ENCODE data around the gene CCDC74A. TPM values are rescaled to one million over a fixed set of nuclear protein-coding genes. Genes with fewer than 3 reads are reported as not detected.
"Not testable (repeated sequence)": the region's sequence is repeated elsewhere in the genome, so short reads cannot be mapped to it uniquely, and the experiment has no call there.

CCDC74A gene
- total RNA-seq, 1 experiment from 2014 or later: 6.5 TPM

DNA sequence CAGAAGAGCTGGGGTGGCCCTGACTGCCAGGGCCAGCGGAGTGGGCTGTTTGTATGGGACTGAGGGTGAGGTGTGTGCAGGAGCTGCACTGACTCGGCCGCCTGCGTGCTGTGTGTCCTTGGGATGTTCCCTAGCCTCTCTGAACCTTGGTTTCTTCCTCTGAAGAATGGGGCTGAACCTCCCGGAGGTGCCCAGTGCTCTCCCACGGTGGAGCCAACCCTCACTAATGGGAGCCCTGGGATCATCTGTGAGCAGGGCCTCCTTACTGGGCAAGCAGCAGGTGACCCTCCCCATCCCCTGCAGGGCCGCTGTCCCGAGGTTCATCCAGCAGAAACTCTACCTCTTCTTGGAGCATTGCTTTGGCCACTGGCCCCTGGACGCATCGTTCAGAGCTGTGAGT is 11.7 kb upstream of the CCDC74A start:
- Histone ChIP-seq H3K9me2 (replicated peaks; ENCODE audit: low read length) (no peaks in the 10 kb centered on the region), H3K4me2 (ENCODE audit: low read length) (no peak overlapping the region), H3K4me3 (ENCODE audit: low read length) (no peak overlapping the region), H3K9ac (ENCODE audit: low read length) (no peak overlapping the region), H3K9me3 (ENCODE audit: low read length) (no peaks in the 10 kb centered on the region), H3K36me3 (ENCODE audit: low read depth, low read length) (no peaks in the 10 kb centered on the region), H3K27me3 (ENCODE audit: low read length) (no peaks in the 10 kb centered on the region), H3K4me1 (ENCODE audit: insufficient read depth, low read length) (no peaks in the 10 kb centered on the region), H3K27ac (ENCODE audit: low read length) (no peak overlapping the region), H2AFZ (ENCODE audit: low read length) (no peak overlapping the region), H3F3A (ENCODE audit: low read length, unreplicated experiment) (no peaks in the 10 kb centered on the region), H3K79me2 (ENCODE audit: low read length) (no peaks in the 10 kb centered on the region), H4K20me1 (ENCODE audit: low read length) (no peaks in the 10 kb centered on the region)
- TF ChIP-seq, protein P1, sequence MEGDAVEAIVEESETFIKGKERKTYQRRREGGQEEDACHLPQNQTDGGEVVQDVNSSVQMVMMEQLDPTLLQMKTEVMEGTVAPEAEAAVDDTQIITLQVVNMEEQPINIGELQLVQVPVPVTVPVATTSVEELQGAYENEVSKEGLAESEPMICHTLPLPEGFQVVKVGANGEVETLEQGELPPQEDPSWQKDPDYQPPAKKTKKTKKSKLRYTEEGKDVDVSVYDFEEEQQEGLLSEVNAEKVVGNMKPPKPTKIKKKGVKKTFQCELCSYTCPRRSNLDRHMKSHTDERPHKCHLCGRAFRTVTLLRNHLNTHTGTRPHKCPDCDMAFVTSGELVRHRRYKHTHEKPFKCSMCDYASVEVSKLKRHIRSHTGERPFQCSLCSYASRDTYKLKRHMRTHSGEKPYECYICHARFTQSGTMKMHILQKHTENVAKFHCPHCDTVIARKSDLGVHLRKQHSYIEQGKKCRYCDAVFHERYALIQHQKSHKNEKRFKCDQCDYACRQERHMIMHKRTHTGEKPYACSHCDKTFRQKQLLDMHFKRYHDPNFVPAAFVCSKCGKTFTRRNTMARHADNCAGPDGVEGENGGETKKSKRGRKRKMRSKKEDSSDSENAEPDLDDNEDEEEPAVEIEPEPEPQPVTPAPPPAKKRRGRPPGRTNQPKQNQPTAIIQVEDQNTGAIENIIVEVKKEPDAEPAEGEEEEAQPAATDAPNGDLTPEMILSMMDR (conservative IDR thresholded peaks at IDR 0.05; ENCODE audit: low read depth, low read length): no peak
- intact Hi-C loops (cut with micrococcal nuclease): no loop called here
- ChIA-PET CTCF (no interaction called here), POLR2A (ENCODE audit: unreplicated experiment) (no interaction called here)
- BruUV-seq (replicated peaks): no TSS peak
- DNase-seq (no peak), ATAC-seq (no peak)

DNA sequence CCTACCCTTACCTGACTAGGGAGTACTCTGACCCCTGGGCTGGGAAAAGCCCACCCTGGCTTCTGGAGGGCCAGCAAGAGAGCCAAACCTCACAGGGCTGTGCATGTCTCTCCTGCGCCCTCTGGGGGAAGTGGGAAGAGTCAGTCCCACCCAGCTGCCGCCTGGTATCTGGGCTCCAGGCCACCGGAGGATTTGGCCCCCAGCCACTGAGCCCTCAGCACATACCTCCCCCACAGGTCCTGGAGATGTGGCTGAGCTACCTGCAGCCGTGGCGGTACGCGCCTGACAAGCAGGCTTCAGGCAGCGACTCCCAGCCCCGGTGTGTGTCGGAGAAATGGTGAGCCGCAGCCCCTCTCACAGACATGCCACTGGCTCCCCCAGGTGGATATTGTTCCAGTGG is 11.1 kb upstream of the CCDC74A start:
- TF ChIP-seq, protein P1 (conservative IDR thresholded peaks at IDR 0.05; ENCODE audit: low read depth, low read length): peak; percentile 32; the same call in 1 of the 2 replicates
- H3K9me2 ChIP-seq (replicated peaks; ENCODE audit: low read length); H3K79me2 ChIP-seq (ENCODE audit: low read length); H3K4me1 ChIP-seq (ENCODE audit: insufficient read depth, low read length); H3K27ac ChIP-seq (ENCODE audit: low read length); H3K9ac ChIP-seq (ENCODE audit: low read length); H3K9me3 ChIP-seq (ENCODE audit: low read length); intact Hi-C loops (cut with micrococcal nuclease); H4K20me1 ChIP-seq (ENCODE audit: low read length); POLR2A ChIA-PET (ENCODE audit: unreplicated experiment); H3K4me3 ChIP-seq (ENCODE audit: low read length); H2AFZ ChIP-seq (ENCODE audit: low read length); H3K36me3 ChIP-seq (ENCODE audit: low read depth, low read length); H3F3A ChIP-seq (ENCODE audit: low read length, unreplicated experiment); H3K4me2 ChIP-seq (ENCODE audit: low read length); H3K27me3 ChIP-seq (ENCODE audit: low read length); DNase-seq; CTCF ChIA-PET; BruUV-seq (replicated peaks): not testable (repeated sequence)
- peak; percentile 21; the same call in 1 of the 2 replicates for ATAC-seq

DNA sequence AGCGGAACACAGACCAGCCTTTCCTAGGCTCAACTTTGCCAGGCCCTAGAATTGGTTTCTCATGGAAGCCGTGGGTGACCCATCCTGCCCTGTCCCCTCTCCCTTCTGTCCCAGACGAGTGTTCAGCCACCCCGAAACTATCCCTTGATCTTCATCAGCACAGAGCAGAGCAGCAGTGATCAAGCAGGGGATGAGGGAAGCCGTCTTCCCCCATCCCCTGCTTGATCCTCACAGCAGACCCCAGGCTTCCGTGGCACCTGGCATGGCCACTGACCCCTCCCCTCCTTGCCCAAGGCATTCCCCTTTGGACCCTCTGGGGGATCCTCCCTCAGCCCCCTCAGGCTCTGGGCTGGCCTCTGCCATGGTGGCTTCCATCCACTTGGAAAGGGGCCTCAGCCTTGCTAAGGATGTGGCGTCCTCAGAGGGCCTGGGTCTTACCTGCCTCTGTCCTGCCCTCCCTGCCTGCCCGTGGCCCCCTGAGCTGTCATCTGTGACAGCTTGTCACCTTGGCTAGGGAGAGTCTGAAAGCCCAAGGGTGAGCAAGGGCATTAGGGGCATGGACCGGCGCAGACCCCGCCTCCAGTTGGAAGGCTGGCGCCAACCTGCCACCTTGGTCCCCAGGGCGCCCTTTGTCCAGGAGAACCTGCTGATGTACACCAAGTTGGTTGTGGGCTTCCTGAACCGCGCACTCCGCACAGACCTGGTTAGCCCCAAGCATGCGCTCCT is 10.4 kb upstream of the CCDC74A start:
- Histone ChIP-seq H3K4me1 (ENCODE audit: insufficient read depth, low read length) (no peaks in the 10 kb centered on the region), H3K9ac (ENCODE audit: low read length) (no peak overlapping the region), H2AFZ (ENCODE audit: low read length) (no peak overlapping the region), H3K27ac (ENCODE audit: low read length) (no peak overlapping the region), H3K9me3 (ENCODE audit: low read length) (no peaks in the 10 kb centered on the region), H3K27me3 (ENCODE audit: low read length) (no peaks in the 10 kb centered on the region), H3K9me2 (replicated peaks; ENCODE audit: low read length) (no peaks in the 10 kb centered on the region), H3K4me3 (ENCODE audit: low read length) (no peak overlapping the region), H4K20me1 (ENCODE audit: low read length) (no peaks in the 10 kb centered on the region), H3K36me3 (ENCODE audit: low read depth, low read length) (no peaks in the 10 kb centered on the region), H3F3A (ENCODE audit: low read length, unreplicated experiment) (no peaks in the 10 kb centered on the region), H3K79me2 (ENCODE audit: low read length) (no peaks in the 10 kb centered on the region), H3K4me2 (ENCODE audit: low read length) (no peak overlapping the region)
- DNase-seq: no peak
- intact Hi-C loops (cut with micrococcal nuclease): no loop called here
- ChIA-PET CTCF (no interaction called here), POLR2A (ENCODE audit: unreplicated experiment) (no interaction called here)
- TF ChIP-seq EZH2phosphoT487 (IDR thresholded peaks at IDR 0.05; ENCODE audit: borderline replicate concordance, low read length): no peak
- TF ChIP-seq, protein P1 (conservative IDR thresholded peaks at IDR 0.05; ENCODE audit: low read depth, low read length): no peak
- TF ChIP-seq EZH2 (IDR thresholded peaks at IDR 0.05; ENCODE audit: low read length, unreplicated experiment): no peak
- ATAC-seq: no peak
- no TSS peak for BruUV-seq (replicated peaks)

DNA sequence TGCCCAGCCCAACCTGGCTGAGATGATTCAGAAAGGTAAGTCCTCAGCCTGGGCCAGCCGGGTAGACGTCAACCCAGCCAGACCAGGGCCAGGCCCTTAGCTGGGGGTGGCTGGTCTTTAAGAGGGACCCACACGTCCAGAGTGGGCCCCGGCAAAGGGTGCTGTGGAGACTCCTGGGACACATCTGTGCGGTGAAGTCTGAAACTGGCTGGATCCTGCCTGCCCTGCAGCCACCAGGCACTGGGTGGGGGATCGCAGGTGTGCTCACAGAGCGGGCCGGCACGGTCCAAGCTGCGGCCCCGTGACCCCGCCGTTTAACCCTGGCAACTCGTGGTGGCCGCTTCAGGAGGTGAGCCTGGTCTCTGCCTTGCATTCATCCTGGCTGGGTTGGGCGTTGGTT is 9.8 kb upstream of the CCDC74A start:
- not testable (repeated sequence) for H3K36me3 ChIP-seq (ENCODE audit: low read depth, low read length); H3K9ac ChIP-seq (ENCODE audit: low read length); H3K4me2 ChIP-seq (ENCODE audit: low read length)

More for the DNA sequence above, 9.8 kb upstream of the CCDC74A start:
- H3K79me2 ChIP-seq (ENCODE audit: low read length); H4K20me1 ChIP-seq (ENCODE audit: low read length); DNase-seq; ATAC-seq; H3K9me2 ChIP-seq (replicated peaks; ENCODE audit: low read length); intact Hi-C loops (cut with micrococcal nuclease); POLR2A ChIA-PET (ENCODE audit: unreplicated experiment); H3K4me1 ChIP-seq (ENCODE audit: insufficient read depth, low read length); H3K9me3 ChIP-seq (ENCODE audit: low read length); BruUV-seq (replicated peaks); H3K27me3 ChIP-seq (ENCODE audit: low read length); CTCF ChIA-PET; H3F3A ChIP-seq (ENCODE audit: low read length, unreplicated experiment); H2AFZ ChIP-seq (ENCODE audit: low read length); H3K4me3 ChIP-seq (ENCODE audit: low read length); H3K27ac ChIP-seq (ENCODE audit: low read length): not testable (repeated sequence)

Measured in PC-3 (cell line).